NCI-H345 (cell line): ENCODE data around the gene PHACTR3.

Experiments
- DNase-seq: peaks from one replicate; lab custom pipeline; 2025; lab: John Stamatoyannopoulos, UW

Gene PHACTR3

DNA sequence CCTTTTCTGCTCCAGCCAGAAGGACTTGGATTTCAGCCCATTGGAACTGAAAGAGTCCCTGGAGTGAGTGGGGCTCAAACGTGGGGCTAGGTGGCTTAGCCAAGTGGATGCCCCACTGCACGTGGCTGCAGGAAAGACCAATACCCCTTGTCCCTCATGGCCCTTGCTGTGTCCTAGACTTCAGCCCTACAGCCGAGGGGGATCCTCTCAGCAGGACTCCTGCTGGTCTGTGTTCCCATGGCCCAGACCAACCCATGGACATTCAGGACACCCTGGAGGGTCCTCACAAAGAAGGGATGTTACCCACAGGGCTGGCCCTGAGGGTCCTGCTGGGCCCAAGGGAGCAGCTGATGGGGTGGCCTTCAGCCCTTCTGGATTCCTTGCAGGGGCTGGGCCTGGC is 30.0 kb upstream of the PHACTR3 start:
- DNase-seq: no peak

DNA sequence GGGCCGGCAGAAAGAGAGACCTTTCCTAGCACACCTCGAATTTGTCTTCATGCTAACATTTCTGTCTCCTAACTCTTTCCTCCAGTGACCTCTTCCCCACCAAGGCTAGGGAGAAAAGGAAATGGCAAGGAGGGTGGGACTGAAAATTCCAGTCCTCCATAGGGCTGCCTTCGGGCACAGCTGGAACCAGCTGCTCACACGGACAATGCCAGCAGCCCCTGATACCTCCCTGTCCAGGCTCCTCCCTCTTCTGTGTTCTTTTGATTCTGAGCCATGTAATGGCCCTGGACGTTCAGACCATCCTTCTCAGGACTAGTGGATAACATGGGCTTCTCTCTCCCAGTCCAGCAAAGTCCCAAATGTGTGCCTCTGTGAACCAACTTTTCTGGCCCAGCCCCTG is 29.1 kb upstream of the PHACTR3 start:
- no peak for DNase-seq

DNA sequence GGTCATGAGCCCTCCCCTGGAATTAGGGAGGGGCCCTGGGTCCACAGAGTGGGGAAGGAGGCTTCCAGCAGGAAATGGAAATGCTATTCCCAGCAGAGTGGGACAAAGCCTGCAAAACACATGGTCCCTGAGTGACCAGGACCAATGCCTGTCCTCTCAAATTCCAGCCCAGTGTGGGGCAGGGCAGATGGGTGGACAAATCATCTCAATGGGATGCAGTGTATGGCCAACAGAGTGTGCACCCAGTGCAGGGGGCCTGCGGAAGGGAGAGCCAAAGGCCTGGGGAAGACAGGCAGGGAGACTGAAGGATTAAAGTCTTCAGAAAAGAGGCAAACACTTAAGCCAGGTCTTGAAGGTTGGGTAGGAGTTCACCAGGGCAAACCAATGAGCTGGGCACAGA is 28.7 kb upstream of the PHACTR3 start:
- no peak for DNase-seq

DNA sequence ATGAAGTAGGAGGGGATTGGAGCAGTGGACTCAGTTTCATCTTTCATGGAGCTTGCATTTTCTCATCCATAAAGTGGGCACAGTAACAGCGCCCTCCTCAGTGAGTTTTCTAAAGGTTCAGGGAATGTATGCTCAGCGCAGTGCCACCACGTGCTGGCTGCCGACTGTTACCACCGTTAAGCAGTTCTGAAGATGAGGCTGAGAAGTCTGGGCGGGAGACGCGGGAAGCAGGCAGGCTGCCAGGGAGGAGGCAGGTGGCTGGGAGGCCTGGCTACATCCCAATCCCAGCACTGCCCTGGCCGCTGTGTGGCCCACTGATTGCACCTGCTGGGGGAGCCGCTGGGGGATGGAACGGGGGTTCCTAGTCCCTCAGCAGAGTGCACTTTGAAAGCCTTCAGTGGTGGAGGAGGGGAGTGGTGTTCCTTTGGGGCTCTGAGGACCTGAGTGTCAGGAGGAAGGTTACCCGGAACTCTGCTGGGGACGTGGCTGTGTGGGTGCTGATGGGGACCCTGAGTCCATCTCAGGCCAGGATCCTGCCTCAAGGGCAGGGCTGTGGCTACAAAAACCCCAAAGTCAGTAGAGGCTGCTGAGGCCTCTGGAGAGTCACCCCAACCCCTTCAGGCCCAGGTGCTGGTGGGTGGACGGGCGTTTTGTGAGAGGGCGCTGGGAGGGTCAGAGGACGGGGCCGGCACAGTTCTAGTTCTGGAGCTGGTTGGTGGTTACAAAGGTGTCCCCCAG is 28.0 kb upstream of the PHACTR3 start:
- DNase-seq: no peak

DNA sequence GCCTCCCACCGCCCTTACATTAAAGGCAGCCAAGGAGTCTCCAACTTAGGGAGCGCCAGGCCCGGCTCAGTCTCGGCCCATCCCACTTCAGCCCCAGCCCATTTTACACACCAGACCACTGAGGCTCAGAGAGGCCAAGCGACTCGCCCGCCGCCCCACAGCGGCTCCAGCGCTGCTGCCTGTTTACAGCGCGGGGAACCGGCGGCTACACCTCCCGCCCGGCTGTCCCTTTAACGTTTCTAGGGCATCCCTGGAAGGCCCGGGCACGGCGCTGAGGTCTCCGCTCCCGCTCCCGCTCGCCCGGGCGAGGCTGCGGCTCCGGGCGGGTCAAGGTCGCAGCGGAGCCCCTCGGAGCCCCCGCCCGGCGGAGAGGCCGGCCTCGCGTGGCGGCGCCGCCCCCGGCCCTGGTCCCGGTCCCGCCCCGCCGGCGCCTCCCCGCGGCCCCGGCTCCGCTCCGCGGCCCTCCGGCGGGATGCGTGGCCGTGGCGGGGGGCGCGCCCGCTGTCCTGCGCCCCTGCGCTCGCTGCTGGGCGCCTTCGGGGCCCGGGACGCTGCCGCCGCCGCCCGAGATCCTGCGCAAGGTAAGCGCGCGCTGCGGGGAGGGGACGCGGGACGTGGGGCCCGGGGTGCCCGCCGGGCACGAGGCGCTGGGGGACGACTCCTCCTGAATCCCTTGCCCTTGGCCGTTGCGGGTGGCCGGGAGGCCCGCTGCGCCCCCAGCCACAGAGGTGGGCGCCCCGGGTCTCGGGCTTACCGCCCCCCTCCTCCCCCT is 27.1 kb upstream of the PHACTR3 start:
- no peak for DNase-seq

DNA sequence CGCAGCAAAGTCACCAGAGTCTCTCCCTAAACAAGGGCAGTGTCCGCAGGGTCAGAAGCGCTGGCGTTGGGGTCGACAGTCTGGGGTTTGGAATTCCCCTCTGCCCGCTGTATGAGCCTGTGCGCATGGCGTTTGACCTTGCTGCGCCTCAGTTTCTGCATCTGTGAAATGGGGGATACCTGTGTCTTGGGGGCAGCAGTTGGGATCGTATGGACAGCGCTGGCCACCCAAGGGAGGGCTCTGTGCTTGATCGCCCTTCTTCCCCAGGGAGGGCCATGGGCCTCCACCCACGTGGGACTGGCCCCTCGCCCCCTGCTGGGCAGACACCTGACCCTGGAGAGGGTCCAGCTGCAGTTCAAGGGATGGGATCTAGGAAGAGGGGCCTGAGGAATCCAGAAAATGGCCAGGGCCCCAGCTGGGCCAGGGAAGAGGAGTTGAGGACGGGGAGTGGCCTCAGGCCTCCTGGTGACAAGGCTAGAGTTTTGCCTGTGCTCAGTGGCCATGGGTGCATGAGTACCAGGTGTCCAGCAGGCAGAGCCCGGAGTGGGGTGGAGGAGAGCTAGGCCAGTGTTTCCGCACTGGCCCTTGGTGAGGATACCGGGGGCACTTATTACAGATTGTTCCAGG is 26.4 kb upstream of the PHACTR3 start:
- DNase-seq: no peak

DNA sequence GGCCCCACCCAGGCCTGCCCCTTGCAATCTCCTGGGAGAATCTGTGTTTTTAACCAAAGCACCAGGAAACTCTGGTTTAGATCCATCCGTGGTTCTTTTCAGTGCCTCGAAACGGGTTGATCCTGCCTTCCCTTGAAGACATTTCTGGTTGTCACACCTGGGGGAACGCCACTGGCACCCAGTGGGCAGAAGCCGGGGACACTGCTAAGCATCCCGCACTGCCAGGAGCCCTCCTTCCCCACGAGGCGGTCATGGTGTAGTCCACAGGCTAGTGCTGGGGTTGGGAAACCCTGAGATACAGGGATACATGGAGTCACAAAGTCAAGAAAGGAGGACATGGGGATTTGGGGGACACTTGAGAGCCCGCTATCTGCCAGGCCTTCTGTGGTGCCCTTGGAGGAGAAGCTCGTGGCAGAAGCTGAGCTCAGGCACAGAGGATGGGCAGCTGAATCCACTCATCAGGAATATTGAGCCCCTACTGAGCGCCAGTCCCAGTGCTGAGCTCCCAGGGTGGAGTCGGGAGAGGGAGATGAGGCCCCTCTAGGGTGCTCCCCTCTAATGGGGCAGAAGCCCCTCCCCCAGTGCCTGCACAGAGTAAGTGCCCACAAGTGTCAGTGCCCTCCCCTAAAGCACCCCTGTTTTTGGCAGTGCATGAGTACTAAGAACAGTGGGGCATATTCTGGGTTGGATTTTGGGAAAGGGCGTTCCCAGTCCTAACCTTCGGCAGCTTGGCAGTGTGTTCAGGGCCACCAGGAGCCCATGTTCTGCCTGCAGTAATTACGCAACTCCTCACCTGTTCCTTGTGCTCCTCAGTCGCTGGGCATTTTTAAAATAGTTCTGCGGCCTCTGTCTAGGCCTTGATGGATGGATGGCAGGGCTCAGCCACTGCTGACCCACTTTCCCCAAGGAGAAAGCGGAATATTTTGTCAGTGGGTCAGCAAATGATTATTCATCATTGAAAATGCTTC is 25.6 kb upstream of the PHACTR3 start:
- DNase-seq: no peak

DNA sequence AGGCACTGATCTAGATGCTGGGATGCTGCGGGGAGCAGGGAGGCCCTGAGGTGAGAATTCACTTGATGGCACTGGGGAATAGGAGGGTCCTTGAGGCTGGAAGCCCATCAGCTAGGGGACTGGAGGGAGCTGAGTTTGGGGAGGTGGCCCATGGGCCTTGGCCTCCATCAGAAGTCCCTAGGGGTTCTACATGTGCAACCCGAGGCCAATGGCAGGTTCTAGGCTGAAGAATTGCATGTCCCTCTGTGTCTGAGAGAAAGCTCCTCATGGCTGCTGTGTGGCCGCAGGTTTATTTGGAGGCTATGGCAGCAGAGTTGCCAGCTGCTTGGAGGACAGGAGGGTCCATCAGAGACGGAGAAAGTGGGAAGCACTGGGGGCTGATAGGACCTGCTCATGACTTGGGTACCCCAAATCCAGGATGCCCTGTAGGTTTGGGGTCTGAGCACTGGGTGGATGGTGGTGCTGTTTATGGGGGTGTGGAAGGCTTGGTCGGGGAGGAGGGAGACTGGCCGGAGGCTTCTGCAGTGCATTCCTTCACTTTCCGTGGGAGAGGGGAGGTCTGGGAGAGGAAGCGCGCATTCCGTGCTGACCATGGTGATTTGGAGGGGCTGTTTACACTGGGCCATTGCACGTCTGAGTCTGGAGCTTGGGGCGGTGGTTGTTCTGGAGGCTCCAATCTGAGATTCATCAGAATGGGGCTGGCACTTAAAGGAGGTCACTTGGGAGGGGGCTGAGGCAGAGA is 24.8 kb upstream of the PHACTR3 start:
- DNase-seq: no peak

DNA sequence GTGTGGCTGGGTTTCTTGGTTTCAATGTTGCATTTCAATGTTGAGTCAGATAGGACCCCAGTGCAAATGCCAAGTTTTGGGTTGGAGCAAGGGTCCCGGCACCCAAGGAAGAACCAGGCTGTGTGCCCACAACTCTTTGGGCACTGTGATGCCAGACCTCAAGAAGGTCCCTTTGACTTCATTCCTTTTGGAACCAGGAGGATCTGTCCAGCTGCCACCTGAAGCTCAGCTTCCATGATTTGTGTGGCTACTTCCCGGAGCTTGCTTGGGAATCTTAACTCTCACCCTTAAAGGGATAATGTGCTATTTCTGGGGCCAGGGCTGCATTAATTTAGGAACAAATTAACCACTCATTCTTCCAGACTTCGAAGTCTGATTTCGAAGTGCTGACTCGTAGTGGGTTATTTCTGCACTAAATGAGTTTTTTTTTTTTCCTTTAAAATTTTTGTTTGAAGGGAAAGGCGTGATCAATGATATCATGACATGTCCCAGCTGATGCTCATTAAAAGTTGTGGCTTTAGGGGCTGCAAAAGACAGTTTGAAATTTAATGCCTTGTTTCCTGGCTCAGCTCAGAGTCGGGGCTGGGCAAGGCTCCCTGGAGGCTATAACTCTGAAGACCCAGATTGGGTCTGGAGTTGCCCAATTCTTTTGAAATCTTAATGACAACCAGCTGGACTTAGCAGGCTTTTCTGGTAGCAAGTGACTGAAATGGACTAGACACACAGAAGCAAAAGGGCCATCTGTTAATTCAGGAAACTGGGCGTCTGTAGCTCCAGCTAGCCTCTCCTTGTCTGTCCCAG is 24.0 kb upstream of the PHACTR3 start:
- DNase-seq: no peak

DNA sequence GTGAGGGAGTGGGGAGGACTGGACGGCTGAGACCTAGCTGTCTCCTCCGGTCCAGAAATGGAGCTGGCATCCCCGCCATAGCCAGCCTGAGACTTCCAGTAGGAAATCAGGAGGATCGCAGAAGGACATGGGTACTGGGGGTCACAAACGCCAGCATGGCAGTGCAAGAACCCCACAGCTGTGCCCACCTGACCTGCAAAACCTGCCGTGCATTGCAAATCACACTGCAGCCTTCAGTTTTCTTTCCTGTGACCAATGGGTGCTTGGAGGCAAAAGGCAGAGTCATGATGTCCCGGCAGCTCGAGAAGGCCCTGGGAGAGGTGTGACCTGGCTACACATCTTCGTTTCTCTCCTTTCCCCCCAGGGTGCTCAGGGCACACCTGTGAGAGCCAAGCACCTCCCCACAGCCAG is 23.3 kb upstream of the PHACTR3 start:
- no peak for DNase-seq

DNA sequence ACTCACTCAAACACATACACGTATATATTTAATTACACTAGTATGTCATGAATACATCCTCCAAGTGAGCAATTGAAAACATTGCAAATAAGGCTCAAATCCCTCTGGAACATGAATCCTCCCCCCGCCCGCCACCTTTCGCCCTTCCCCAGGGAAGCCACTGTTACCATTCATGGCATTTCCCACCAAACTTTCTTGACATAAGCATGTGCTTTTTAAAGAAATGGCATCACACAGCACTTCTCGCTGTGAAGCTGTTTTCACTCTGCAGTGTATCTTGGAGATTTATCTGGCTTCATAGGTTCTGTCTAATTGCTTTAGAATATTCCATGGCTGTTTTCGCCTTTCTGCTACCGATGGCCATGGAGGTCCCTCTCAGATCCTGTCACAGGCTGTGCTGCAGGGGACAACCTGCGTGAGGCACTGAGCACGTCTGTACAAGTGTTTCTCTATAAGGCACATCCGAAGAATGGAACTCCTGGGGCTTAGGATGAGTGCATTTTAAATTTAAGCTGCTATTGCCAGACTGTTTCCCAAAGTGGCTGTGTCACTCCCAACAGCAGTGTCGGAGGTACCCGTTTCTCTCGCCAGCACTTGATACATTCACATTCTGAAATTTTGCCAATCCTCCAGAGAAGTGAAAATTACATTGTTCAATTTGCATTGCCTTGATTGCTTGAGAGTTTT is 22.2 kb upstream of the PHACTR3 start:
- no peak for DNase-seq

DNA sequence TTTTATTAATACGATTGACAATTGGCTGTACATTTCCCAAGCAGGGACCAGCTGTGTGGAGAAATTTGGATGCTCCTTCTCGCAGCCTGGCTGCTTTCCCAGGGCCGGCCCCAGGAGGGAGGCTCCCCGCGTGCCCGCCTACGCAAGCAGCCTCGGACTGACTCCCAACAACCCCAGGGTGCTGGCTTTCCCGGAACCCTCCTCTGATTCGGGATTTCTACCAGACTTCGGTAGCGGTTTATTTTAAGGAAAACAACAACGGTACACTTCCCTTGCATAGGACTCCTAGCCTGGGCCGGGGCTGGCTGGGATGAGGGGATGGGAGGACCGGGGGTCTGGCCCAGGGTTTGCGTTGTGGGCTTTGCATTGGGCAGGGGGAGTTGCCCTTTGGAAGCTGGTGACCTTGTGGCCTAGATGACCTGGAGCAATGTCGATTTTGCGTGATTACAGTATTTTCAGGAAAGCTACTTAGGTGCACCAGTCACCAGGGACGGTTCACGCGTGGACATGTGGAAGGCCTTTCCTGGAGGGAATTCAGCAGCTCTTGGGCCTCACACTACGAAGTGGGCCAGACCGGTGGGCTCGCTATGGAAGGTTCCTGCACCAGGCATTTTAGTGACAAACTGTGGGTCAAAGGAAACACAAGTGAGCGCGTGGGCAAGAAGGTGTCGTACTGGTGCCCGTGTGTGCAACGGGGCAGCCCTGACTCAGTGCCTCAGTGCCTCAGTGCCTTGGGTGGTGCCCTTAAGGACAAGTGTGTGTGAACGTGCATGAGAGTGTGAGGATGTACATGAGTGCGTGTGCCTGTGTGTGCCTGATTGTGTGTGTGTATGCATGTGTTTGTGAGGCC is 20.7 kb upstream of the PHACTR3 start:
- no peak for DNase-seq

DNA sequence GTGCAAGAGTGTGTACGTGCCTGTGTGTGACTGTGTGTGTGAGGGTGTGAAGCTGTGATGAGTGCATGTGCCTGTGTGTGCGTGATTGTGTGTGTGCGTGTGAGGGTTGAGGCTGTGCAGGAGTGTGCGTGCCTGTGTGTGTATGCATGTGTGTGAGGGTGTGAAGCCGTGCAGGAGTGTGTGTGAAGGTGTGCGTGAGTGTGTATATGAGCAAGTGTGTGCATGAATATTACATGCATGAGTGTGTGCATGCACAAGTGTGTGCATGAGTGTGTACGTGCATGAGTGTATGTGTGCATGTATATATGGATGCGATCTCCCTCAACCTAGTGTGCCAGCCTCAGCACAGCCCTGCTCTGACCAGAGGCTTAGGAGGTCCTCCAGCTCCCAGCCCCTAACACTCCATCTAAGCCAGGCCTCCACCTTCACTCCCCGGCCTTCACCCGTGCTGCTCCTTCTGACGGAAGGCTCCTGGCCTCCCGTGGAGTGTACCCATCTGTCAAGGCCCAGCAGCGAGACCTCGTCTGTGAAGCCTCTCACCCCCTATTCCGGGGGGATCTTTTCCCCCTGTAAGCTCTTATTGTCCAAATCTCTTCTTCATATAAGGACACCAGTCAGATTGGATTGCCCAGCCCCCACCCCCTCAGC is 19.9 kb upstream of the PHACTR3 start:
- DNase-seq: no peak

DNA sequence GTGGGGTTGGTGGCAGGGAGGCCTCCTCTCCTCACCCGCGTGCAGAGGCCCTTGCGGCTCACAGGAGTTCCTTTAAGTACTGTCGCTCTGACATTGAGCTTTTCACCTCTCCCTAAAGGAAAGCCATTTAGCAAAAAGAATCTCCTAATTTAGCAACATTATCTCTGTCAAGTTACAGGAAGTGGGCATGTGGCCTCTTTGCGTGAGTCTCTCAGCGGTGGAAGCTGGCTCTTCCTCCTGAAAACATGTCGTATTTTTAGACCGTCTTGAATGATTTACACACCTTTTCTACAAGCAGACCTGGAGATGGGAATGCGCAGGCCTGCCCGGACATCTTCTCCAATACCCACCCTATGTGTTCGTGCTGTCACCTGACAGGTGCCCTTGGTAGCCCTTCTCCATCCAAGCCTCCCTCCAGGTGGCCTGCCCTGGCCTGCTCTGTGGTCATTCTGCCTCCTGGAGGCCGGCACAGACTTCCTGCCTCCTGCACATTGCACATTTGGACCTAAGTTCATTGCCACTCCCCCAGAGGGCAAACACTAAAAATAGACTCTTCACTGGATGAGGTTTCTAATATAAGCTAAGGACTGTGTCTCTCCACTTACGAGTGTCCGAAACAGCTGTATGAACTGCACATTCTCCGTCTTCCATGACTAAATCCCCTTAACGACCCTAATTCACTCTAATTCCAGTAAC is 18.5 kb upstream of the PHACTR3 start:
- no peak for DNase-seq

DNA sequence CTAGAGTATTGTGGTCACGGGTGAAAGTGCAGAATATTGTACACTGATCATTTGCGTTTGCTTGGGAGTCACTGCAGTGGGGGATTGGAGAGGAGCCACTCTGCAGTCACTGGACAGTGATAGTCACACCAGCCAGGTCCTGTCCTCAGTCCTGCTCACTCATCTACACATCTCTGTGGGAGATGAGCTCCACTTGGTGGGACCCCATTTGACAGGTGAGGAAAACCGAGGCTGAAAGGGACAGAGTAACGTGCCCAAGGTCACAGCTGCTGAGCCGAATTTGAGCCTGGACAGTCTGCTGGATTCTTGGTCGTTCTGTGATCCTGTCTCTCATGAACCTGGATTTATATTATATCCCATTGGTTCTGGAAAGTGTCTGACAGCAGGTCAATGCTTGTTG is 17.7 kb upstream of the PHACTR3 start:
- DNase-seq: no peak

DNA sequence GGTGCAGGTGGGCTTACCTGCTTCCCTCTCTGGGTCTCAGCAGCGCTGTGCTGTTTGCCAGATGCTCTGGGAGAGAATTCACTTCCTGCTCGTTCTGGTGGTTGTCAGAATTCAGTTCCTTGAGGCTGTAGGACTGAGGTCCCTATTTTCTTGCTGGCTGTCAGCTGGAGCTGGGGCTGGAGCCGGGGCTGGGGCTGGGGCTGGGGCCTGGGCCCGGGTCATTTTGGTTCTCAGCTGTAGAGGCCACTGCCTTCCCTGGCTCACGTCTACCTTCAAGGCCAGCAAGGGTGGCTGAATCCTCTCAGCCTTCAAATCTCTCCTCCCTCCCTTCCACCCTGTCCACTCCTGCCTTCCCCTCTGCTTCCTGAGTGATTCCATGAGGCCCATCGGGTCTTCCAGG is 16.8 kb upstream of the PHACTR3 start:
- no peak for DNase-seq

DNA sequence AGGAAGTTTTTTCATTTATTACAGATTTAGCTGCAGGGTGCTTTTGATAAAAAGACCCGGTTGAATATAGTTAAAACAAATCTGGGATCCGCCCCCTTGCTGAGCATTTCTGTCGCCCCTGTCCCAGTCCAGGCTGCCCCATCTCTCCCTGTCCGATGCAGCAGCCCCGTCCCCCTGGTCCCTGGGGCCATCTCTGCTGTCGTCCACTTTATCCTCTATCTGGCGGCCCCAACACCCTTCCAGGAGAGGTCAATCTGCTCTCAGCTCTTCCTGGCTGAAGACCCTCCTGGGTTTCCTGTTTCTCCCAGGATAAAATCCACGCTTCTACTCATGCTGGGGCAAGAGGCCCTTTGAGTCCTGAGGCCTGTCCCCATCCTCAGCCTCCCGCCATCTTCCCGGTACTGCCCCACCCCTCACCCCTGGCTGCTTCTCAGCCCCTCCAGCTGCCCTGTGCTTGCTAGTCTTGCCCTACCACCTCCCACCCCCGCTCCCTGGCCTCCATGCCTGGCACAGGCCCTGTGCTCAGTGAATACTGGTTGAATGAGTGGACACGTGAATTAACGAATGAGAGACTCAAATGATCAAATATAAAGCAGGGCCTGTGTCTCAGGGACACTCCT is 16.0 kb upstream of the PHACTR3 start:
- no peak for DNase-seq
